ENCODE results near the gene FCAMR. TPM values are rescaled to one million over a fixed set of nuclear protein-coding genes. Genes with fewer than 3 reads are reported as not detected.

FCAMR gene
- total RNA-seq, 2 donors from 2014 or later: not detected

DNA sequence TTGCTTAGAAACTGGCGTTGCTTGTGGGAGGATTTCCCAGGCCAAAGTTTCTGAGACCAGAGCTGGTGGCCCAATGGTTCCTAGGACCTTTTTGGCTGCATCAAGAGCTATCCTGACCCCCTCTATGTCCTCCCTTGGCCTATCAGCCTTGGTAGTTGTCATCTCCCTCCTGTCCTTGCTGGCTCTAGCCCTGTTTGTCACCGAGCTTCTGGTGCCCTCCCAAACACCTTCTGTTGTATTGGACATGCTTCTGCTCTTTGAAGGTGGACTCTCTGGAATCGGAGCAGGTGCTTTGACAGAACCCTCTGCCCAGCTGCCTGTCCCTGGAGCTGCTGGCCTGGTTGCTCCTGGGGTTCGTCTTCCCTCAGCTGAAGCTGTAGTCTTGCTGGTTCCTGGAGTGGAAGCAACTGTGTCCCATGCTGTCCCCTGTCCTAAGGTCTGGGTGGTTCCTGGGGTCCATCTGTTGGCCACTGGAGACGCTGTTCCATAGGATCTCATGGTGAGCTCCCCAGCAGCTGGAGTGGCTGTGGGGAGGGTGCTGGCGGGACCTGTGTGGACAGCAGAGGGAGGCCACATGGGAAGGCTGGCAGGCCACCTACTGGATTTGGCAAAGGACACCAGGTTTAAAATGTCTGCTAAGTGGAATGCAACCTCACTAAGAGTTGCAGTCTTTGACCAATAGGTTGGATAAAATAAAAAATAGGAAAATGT lies 9.4 kb downstream of the FCAMR start:
- ATAC-seq (no peak), DNase-seq (ENCODE audit: low spot score) (no peak)
- H3K27me3 Mint-ChIP-seq: no peaks in the 10 kb centered on the region
- H3K4me1 Mint-ChIP-seq (ENCODE audit: low read depth in 2 of 2): peaks cover 9 to 20% of the 10 kb centered on the region in 2 donors
- no peak overlapping the region for H3K4me3 Mint-ChIP-seq
- no peaks in the 10 kb centered on the region for H3K36me3 Mint-ChIP-seq
- H3K9me3 Mint-ChIP-seq: no peaks in the 10 kb centered on the region
- no peak overlapping the region for H3K27ac Mint-ChIP-seq

DNA sequence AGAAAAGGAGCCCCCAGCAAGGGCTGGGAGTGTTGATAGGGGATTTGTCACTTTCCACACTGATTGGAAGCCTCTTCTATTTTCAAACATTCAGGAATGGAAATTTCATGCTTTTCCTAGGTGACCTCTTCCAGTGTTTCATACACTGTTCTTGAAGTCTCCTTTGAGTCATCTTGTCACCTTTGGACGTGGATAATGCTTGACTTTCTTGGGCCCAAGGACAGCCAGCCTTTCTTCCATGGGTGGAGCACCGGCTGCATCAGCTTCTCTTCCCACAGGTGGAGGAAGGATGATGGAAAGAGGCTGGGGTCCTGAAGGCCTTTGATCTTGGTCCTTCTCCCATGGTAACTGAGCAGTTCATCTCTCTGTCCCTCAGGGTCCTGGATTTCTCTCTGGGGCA lies 12.1 kb downstream of the FCAMR start:
- peaks cover 0 to 3% of the 10 kb centered on the region in 2 donors for H3K27me3 Mint-ChIP-seq
- no peak for DNase-seq (ENCODE audit: low spot score)
- peaks cover 16 to 26% of the 10 kb centered on the region in 2 donors for H3K4me1 Mint-ChIP-seq (ENCODE audit: low read depth in 2 of 2)
- no peaks in the 10 kb centered on the region for H3K36me3 Mint-ChIP-seq
- no peak overlapping the region for H3K27ac Mint-ChIP-seq
- H3K9me3 Mint-ChIP-seq: no peaks in the 10 kb centered on the region
- H3K4me3 Mint-ChIP-seq: no peak overlapping the region
- ATAC-seq: no peak

- no peaks in the 10 kb centered on the region for H3K36me3 Mint-ChIP-seq
- peaks cover 0 to 3% of the 10 kb centered on the region in 2 donors for H3K27me3 Mint-ChIP-seq
- H3K9me3 Mint-ChIP-seq: no peaks in the 10 kb centered on the region
- DNase-seq (ENCODE audit: low spot score) (no peak), ATAC-seq (no peak)
- H3K4me1 Mint-ChIP-seq (ENCODE audit: low read depth in 2 of 2): peaks cover 14 to 25% of the 10 kb centered on the region in 2 donors
- H3K4me3 Mint-ChIP-seq: no peak overlapping the region
- H3K27ac Mint-ChIP-seq: no peak overlapping the region
These were observed 12.6 kb downstream of the FCAMR start for GRCh38 chr1:206957639-206958038.

- DNase-seq (ENCODE audit: low spot score): no peak
- Mint-ChIP-seq H3K27ac (peak overlapping the region in 1 of 2 donors; percentile 42), H3K36me3 (no peaks in the 10 kb centered on the region), H3K4me1 (ENCODE audit: low read depth in 2 of 2) (peaks cover 7 to 17% of the 10 kb centered on the region in 2 donors), H3K4me3 (peak overlapping the region; percentile 66), H3K9me3 (no peaks in the 10 kb centered on the region), H3K27me3 (peaks cover 0 to 3% of the 10 kb centered on the region in 2 donors)
- peak; percentile 75 to 79 for ATAC-seq
These were observed 14.5 kb downstream of the FCAMR start for GRCh38 chr1:206955476-206956451.

- H3K36me3 Mint-ChIP-seq: no peaks in the 10 kb centered on the region
- peaks cover 0 to 5% of the 10 kb centered on the region in 2 donors for H3K27me3 Mint-ChIP-seq
- ATAC-seq (no peak), DNase-seq (ENCODE audit: low spot score) (no peak)
- peak overlapping the region in 1 of 2 donors; percentile 42 for H3K27ac Mint-ChIP-seq
- no peaks in the 10 kb centered on the region for H3K9me3 Mint-ChIP-seq
- peak overlapping the region; percentile 66 for H3K4me3 Mint-ChIP-seq
- peaks cover 7 to 17% of the 10 kb centered on the region in 2 donors for H3K4me1 Mint-ChIP-seq (ENCODE audit: low read depth in 2 of 2)
These were observed 15.6 kb downstream of the FCAMR start for GRCh38 chr1:206954459-206955342.

DNA sequence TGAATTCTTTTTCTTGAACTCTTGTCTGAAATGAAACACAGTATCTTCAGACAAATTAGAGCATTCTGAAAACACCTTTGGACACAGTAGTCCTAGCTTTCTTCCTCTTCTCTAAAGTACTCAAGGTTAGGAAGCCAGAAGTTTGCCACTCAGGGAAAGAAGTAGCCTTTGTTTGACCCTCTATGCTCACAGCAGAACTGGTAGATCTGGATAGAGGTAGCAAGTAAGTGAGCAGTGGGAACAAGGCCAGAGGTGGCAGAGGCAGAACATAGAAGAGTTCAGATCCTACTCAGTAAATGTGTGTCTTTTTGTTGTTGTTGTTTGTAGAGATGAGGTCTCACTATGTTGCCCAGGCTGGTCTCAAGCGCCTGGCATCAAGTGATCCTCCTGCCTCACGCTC lies 16.6 kb downstream of the FCAMR start:
- no peak overlapping the region for H3K27ac Mint-ChIP-seq
- DNase-seq (ENCODE audit: low spot score) (no peak), ATAC-seq (no peak)
- peaks cover 0 to 7% of the 10 kb centered on the region in 2 donors for H3K27me3 Mint-ChIP-seq
- no peaks in the 10 kb centered on the region for H3K36me3 Mint-ChIP-seq
- H3K4me3 Mint-ChIP-seq: no peak overlapping the region
- H3K4me1 Mint-ChIP-seq (ENCODE audit: low read depth in 2 of 2): peaks cover 7 to 17% of the 10 kb centered on the region in 2 donors
- no peaks in the 10 kb centered on the region for H3K9me3 Mint-ChIP-seq

- DNase-seq (ENCODE audit: low spot score): no peak
- no peak for ATAC-seq
- no peaks in the 10 kb centered on the region for H3K9me3 Mint-ChIP-seq
- peaks cover 7 to 17% of the 10 kb centered on the region in 2 donors for H3K4me1 Mint-ChIP-seq (ENCODE audit: low read depth in 2 of 2)
- H3K27me3 Mint-ChIP-seq: peaks cover 0 to 7% of the 10 kb centered on the region in 2 donors
- H3K27ac Mint-ChIP-seq: no peak overlapping the region
- no peaks in the 10 kb centered on the region for H3K36me3 Mint-ChIP-seq
- H3K4me3 Mint-ChIP-seq: no peak overlapping the region
These were observed 17.1 kb downstream of the FCAMR start for GRCh38 chr1:206953126-206953525.

DNA sequence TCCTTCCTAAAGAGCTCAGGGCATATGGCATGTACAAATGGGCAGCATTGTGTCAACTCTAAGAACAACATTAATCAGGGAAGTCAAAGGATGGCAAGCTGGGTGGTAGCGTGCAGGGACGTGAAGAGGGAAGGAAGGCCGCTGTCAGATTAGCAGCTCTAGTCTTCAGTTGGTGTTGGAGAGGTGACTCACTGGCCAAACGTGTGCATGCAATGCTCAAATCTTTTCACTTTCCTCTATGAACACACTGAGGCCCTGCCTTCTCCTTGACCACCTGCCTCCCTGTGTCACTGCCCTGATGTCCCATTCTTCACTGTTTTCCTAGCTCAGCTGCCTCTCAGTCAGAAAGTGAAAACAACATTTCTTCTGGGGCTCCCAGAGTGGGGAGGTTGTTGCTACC lies 18.1 kb downstream of the FCAMR start:
- H3K9me3 Mint-ChIP-seq: no peaks in the 10 kb centered on the region
- no peak for DNase-seq (ENCODE audit: low spot score)
- no peaks in the 10 kb centered on the region for H3K36me3 Mint-ChIP-seq
- H3K4me3 Mint-ChIP-seq: no peak overlapping the region
- H3K4me1 Mint-ChIP-seq (ENCODE audit: low read depth in 2 of 2): peaks cover 11 to 27% of the 10 kb centered on the region in 2 donors
- no peak overlapping the region for H3K27ac Mint-ChIP-seq
- no peak for ATAC-seq
- H3K27me3 Mint-ChIP-seq: peaks cover 0 to 7% of the 10 kb centered on the region in 2 donors

- ATAC-seq (no peak), DNase-seq (ENCODE audit: low spot score) (no peak)
- no peaks in the 10 kb centered on the region for H3K36me3 Mint-ChIP-seq
- peaks cover 0 to 9% of the 10 kb centered on the region in 2 donors for H3K27me3 Mint-ChIP-seq
- no peak overlapping the region for H3K4me3 Mint-ChIP-seq
- no peaks in the 10 kb centered on the region for H3K9me3 Mint-ChIP-seq
- peaks cover 17 to 33% of the 10 kb centered on the region in 2 donors for H3K4me1 Mint-ChIP-seq (ENCODE audit: low read depth in 2 of 2)
- no peak overlapping the region for H3K27ac Mint-ChIP-seq
These were observed 18.8 kb downstream of the FCAMR start for GRCh38 chr1:206951318-206952100.

DNA sequence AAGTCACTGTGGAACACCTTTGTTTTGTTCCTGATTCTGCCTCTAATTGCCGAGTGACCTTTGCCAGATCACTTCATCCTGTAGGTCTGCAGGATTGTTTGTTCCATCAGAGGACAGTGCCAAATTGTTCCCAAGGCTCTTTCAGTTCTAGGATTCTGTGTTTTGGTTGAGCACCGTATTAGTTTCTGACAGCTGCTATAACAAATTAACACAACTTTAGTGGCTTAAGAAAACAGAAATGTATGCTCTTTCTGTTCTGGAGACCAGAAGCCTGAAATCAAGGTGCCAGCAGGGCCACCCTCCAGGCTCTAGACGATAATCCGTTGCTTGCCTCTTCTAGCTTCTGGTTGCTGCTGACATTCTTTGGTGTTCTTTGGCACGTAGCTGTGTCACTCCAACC lies 20.6 kb downstream of the FCAMR start:
- DNase-seq (ENCODE audit: low spot score) (no peak), ATAC-seq (no peak)
- no peaks in the 10 kb centered on the region for H3K9me3 Mint-ChIP-seq
- peaks cover 0 to 9% of the 10 kb centered on the region in 2 donors for H3K27me3 Mint-ChIP-seq
- H3K36me3 Mint-ChIP-seq: no peaks in the 10 kb centered on the region
- peaks cover 24 to 29% of the 10 kb centered on the region in 2 donors for H3K4me1 Mint-ChIP-seq (ENCODE audit: low read depth in 2 of 2)
- H3K27ac Mint-ChIP-seq: no peak overlapping the region
- H3K4me3 Mint-ChIP-seq: no peak overlapping the region

DNA sequence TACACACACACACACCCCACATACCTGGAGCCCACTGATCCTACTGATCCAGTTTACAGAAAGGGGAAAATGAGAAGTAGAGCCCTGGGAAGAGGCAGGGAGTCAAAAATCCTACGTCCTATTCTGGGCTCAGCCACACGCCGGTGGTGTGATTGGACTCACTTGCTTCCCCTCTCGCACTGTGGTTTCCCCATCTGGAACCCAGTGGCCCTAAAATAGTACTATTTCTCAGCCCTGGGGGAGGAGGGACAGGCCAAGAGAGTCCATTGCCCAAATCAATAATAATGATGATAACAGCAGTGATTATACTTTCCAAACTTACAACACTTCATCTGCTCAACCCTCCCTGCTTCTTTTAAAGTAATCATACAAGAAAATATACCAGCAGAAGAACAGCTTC lies 21.1 kb downstream of the FCAMR start:
- peaks cover 0 to 9% of the 10 kb centered on the region in 2 donors for H3K27me3 Mint-ChIP-seq
- no peak overlapping the region for H3K4me3 Mint-ChIP-seq
- no peak overlapping the region for H3K27ac Mint-ChIP-seq
- no peaks in the 10 kb centered on the region for H3K9me3 Mint-ChIP-seq
- DNase-seq (ENCODE audit: low spot score): no peak
- peaks cover 25 to 29% of the 10 kb centered on the region in 2 donors for H3K4me1 Mint-ChIP-seq (ENCODE audit: low read depth in 2 of 2)
- H3K36me3 Mint-ChIP-seq: no peaks in the 10 kb centered on the region
- ATAC-seq: no peak

- DNase-seq (ENCODE audit: low spot score): no peak
- Mint-ChIP-seq H3K4me3 (no peak overlapping the region), H3K27ac (no peak overlapping the region), H3K27me3 (peaks cover 0 to 6% of the 10 kb centered on the region in 2 donors), H3K36me3 (no peaks in the 10 kb centered on the region), H3K9me3 (no peaks in the 10 kb centered on the region), H3K4me1 (ENCODE audit: low read depth in 2 of 2) (peaks cover 29 to 35% of the 10 kb centered on the region in 2 donors)
- no peak for ATAC-seq
These were observed 23.0 kb downstream of the FCAMR start for GRCh38 chr1:206947255-206947654.

All from natural killer cell treated with Interleukin-12 subunit alpha and Interleukin-12 subunit beta and Interleukin-15 and Interleukin-18, amount 100 ng/mL, for 72 hours (primary cell).